Progenitor cell of endocrine pancreas (in vitro differentiated cells): Measurements from ENCODE around the gene PDE6B. TPM values are rescaled to one million over a fixed set of nuclear protein-coding genes. Genes with fewer than 3 reads are reported as not detected.

Source experiments
- DNase-seq: peaks from one replicate; pipeline ENCODE4 v3.0.0; 2021; ENCODE audit warnings: low spot score; ENCODE audit not compliant: unreplicated experiment
- H3K27ac Mint-ChIP-seq: 2 replicates; pipeline ENCODE4 v1.8.0; 2021; ENCODE audit warnings: mild to moderate bottlenecking, moderate library complexity, mixed read lengths
- H3K27me3 Mint-ChIP-seq: 2 replicates; pipeline ENCODE4 v1.8.0; 2021; ENCODE audit warnings: mixed read lengths
- H3K36me3 Mint-ChIP-seq: 2 replicates; pipeline ENCODE4 v1.8.0; 2022; ENCODE audit warnings: mixed read lengths; ENCODE audit not compliant: insufficient read depth
- H3K4me1 Mint-ChIP-seq: 2 replicates; pipeline ENCODE4 v1.8.0; 2021; ENCODE audit warnings: low read depth, mixed read lengths
- H3K4me3 Mint-ChIP-seq: 2 replicates; pipeline ENCODE4 v1.8.0; 2021; ENCODE audit warnings: low read depth, mild to moderate bottlenecking, moderate library complexity, mixed read lengths
- H3K9me3 Mint-ChIP-seq: 2 replicates; pipeline ENCODE4 v1.8.0; 2021; ENCODE audit warnings: low read depth, mixed read lengths
- total RNA-seq: library from RNA; stranded (reverse); gene quantifications from 2 replicates; pipeline ENCODE4 v1.2.1, GENCODE V29; 2021
- TF ChIP-seq, protein P1 (sequence below): fragments of 200-600 bp; sonication (generic); IDR thresholded peaks from one replicate; pipeline ENCODE4 v1.5.0; 2021; ENCODE audit warnings: antibody characterized with exemption, mild to moderate bottlenecking; ENCODE audit not compliant: unreplicated experiment

Gene PDE6B
- total RNA-seq, 1 donor from 2014 or later = 10.4 TPM

DNA sequence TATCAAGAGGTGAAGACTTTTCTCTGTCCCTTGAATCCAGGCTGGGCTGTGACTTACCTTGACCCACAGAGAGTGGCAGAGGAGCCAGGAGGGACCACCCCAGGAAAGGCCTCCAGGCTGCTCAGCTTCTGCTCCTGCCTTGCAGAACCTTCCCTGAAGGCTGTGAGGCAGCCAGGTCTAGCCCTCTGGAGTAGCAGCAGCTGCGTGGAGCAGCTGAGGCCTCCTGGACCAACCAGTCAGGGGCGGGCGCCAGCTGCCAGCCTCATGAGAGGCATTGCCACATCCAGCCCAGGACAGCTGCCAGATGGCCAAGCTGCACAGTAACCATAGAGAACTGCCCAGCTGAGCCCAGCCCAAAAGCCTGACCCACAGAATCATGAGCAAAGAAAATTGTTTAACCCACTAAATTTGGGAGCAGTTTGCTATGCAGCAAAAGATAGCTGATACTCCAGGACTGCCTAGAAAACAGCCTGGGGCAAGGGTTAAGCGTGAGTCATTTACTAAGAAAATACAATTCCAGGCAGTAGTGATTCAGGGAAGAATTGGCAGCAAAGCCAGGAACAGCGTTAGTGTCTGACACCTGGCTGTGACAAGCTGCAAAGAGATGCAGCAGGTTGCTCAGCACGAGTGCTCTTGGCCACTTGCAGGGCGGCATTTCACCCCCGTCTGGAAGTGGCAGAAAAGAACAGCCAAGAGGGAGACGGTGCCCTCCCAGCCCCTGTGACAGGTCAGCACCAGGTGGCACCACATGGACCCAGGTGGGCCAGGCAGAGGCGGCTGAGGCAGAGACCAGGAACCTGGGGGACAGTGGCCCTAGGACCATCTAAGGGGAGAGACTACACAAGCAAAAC, 14.7 kb upstream of the PDE6B start:
- H3K4me1 Mint-ChIP-seq = no peaks in the 10 kb centered on the region
- H3K9me3 Mint-ChIP-seq = no peaks in the 10 kb centered on the region
- H3K36me3 Mint-ChIP-seq = no peaks in the 10 kb centered on the region
- H3K4me3 Mint-ChIP-seq = no peak overlapping the region
- H3K27me3 Mint-ChIP-seq = peaks cover 51% of the 10 kb centered on the region
- DNase-seq = no peak
- no peak overlapping the region for H3K27ac Mint-ChIP-seq
- TF ChIP-seq, protein P1, sequence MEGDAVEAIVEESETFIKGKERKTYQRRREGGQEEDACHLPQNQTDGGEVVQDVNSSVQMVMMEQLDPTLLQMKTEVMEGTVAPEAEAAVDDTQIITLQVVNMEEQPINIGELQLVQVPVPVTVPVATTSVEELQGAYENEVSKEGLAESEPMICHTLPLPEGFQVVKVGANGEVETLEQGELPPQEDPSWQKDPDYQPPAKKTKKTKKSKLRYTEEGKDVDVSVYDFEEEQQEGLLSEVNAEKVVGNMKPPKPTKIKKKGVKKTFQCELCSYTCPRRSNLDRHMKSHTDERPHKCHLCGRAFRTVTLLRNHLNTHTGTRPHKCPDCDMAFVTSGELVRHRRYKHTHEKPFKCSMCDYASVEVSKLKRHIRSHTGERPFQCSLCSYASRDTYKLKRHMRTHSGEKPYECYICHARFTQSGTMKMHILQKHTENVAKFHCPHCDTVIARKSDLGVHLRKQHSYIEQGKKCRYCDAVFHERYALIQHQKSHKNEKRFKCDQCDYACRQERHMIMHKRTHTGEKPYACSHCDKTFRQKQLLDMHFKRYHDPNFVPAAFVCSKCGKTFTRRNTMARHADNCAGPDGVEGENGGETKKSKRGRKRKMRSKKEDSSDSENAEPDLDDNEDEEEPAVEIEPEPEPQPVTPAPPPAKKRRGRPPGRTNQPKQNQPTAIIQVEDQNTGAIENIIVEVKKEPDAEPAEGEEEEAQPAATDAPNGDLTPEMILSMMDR = no peak

DNA sequence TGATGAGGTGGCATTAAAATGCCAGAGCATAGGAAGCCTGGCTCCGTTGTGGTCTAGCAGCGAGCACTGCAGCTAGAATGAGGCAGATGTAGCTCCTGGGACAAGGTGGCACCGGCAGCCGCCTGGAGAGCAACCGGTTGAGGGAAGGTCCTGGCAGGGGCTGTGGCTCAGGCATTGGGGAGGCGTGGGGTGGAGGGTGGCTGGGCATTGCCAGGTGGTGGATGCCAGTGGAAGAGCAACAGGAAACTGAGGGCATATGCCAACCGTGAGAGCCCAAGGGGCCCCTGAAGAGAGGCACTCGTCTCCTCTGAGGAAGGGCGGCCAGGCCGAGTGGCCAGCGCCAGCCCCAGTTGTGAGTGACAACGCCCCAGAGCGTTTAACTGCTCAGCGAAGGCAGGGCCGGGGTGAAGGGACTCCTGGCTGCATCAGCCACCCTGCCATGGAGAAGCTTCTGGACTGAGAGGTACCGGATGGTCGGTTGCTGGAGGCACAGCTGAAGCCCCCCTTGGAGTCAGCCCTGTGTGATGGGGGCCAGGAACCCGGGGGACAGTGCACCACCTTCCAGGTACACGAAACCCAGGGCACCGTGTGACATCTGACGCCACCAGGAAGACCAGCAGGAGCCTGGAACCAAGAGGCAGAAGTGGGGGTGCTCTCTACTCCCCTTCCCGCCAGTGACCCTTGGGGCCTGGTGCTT, 13.2 kb upstream of the PDE6B start:
- Mint-ChIP-seq H3K9me3 (no peaks in the 10 kb centered on the region), H3K36me3 (no peaks in the 10 kb centered on the region), H3K27me3 (peaks cover 55% of the 10 kb centered on the region), H3K4me1 (no peaks in the 10 kb centered on the region), H3K4me3 (no peak overlapping the region), H3K27ac (no peak overlapping the region)
- TF ChIP-seq, protein P1 = no peak
- no peak for DNase-seq

DNA sequence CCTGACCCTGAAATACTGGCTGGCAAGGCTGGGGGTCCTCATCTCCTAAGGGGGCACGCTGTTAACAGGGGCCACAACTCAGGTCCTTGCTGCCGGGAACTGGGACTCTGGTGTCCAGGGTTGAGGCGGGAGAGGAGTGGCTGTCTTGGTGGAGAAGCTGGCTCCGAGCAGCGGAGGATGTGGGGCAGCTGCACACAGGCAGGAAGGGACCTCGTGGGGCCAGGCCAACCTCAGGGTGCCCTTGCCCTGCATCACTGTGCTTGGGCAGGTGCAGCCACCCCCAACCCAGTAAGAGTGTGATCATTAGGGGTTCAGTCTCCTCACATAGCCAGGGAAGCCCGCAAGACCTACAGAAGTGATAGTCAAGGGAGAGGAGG, 12.6 kb upstream of the PDE6B start:
- Mint-ChIP-seq H3K27me3 (peaks cover 58% of the 10 kb centered on the region), H3K9me3 (no peaks in the 10 kb centered on the region), H3K27ac (no peak overlapping the region), H3K4me1 (peaks cover 3% of the 10 kb centered on the region), H3K36me3 (no peaks in the 10 kb centered on the region), H3K4me3 (no peak overlapping the region)
- DNase-seq = no peak
- TF ChIP-seq, protein P1 = no peak

DNA sequence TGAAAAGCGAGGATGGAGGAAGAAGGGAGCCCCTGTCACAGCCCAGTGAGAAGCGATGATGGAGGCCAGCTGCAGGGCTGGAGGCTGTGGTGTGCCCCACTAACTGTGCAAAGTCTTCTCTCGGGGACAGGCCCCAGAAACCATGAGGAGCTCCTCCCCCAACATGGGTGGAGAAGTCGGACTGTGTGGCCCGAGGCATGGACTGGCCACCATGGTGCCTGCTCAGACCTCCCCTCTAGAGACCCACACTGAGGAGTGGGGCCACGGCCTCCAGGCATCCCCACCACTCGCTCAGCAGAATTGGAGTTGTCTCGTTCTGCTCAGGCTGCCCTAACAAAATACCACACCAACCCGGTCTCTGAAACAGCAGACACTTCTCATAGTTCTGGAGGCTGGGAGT, 12.2 kb upstream of the PDE6B start:
- H3K36me3 Mint-ChIP-seq = no peaks in the 10 kb centered on the region
- peaks cover 3% of the 10 kb centered on the region for H3K4me1 Mint-ChIP-seq
- TF ChIP-seq, protein P1 = no peak
- peaks cover 59% of the 10 kb centered on the region for H3K27me3 Mint-ChIP-seq
- no peaks in the 10 kb centered on the region for H3K9me3 Mint-ChIP-seq
- no peak overlapping the region for H3K4me3 Mint-ChIP-seq
- no peak overlapping the region for H3K27ac Mint-ChIP-seq
- no peak for DNase-seq

DNA sequence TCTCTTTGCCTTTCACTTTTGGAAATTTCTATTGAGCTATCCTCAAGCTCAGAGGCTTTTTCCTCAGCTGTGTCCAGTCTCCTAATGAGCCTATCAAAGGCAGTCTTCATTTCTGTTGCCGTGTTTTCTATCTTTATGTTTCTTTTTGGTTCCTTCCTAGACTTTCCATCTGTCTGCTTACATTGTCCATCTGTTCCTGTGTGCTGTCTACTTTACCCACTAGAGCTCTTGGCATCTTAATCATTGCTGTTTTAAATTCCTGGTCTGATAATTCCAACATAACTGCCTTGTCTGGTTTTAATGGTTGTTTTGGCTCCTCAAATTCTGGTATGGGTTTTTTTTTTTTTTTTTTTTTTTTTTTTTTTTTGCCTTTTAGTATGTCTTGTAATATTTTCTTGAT, 9.3 kb upstream of the PDE6B start:
- Mint-ChIP-seq H3K4me1 (peaks cover 3% of the 10 kb centered on the region), H3K9me3 (no peaks in the 10 kb centered on the region), H3K27me3 (peaks cover 46% of the 10 kb centered on the region), H3K27ac (no peak overlapping the region), H3K36me3 (no peaks in the 10 kb centered on the region), H3K4me3 (no peak overlapping the region)
- DNase-seq = no peak
- TF ChIP-seq, protein P1 = no peak
